GM19452 (cell line): Measurements from ENCODE around the gene PTPRN2.

Experiments used
- ATAC-seq: cut with Tn5 transposase; IDR thresholded peaks from one replicate; pipeline ENCODE4 v1.9.1; 2021; ENCODE audit not compliant: unreplicated experiment

The PTPRN2 gene

GRCh38 chr7:157818701-157819454 lies 768.7 kb downstream of the PTPRN2 start:
- no peak for ATAC-seq

GRCh38 chr7:157817944-157818700 lies 769.5 kb downstream of the PTPRN2 start:
- no peak for ATAC-seq

- ATAC-seq = no peak
These were observed 770.2 kb downstream of the PTPRN2 start for GRCh38 chr7:157817433-157817832.

GRCh38 chr7:157816526-157817250 lies 770.9 kb downstream of the PTPRN2 start:
- no peak for ATAC-seq

- ATAC-seq = no peak
These were observed 771.5 kb downstream of the PTPRN2 start for GRCh38 chr7:157816086-157816485.

GRCh38 chr7:157815706-157816022 lies 772.0 kb downstream of the PTPRN2 start:
- no peak for ATAC-seq

GRCh38 chr7:157814931-157815705 lies 772.5 kb downstream of the PTPRN2 start:
- ATAC-seq = no peak

- ATAC-seq = no peak
These were observed 773.6 kb downstream of the PTPRN2 start for GRCh38 chr7:157813741-157814661.

GRCh38 chr7:157813053-157813452 lies 774.6 kb downstream of the PTPRN2 start:
- no peak for ATAC-seq

- no peak for ATAC-seq
These were observed 775.7 kb downstream of the PTPRN2 start for GRCh38 chr7:157811946-157812345.

GRCh38 chr7:157809863-157810851 lies 777.5 kb downstream of the PTPRN2 start:
- no peak for ATAC-seq

- no peak for ATAC-seq
These were observed 778.3 kb downstream of the PTPRN2 start for GRCh38 chr7:157809154-157809862.

- ATAC-seq = no peak
These were observed 779.6 kb downstream of the PTPRN2 start for GRCh38 chr7:157808042-157808441.

- ATAC-seq = no peak
These were observed 780.1 kb downstream of the PTPRN2 start for GRCh38 chr7:157807510-157807909.

- ATAC-seq = no peak
These were observed 780.9 kb downstream of the PTPRN2 start for GRCh38 chr7:157806711-157807110.

- ATAC-seq = no peak
These were observed 781.9 kb downstream of the PTPRN2 start for GRCh38 chr7:157805713-157806112.

- ATAC-seq = no peak
These were observed 783.7 kb downstream of the PTPRN2 start for GRCh38 chr7:157803906-157804305.

GRCh38 chr7:157801971-157802675 lies 785.5 kb downstream of the PTPRN2 start:
- ATAC-seq = no peak
